KG1 (cell line): ENCODE data around the gene LMBR1.
"Not testable (repeated sequence)": the region's sequence is repeated elsewhere in the genome, so short reads cannot be mapped to it uniquely, and the experiment has no call there.

Experiments
- DNase-seq: peaks from one replicate; lab custom pipeline; 2025; lab: John Stamatoyannopoulos, UW

Gene LMBR1

DNA sequence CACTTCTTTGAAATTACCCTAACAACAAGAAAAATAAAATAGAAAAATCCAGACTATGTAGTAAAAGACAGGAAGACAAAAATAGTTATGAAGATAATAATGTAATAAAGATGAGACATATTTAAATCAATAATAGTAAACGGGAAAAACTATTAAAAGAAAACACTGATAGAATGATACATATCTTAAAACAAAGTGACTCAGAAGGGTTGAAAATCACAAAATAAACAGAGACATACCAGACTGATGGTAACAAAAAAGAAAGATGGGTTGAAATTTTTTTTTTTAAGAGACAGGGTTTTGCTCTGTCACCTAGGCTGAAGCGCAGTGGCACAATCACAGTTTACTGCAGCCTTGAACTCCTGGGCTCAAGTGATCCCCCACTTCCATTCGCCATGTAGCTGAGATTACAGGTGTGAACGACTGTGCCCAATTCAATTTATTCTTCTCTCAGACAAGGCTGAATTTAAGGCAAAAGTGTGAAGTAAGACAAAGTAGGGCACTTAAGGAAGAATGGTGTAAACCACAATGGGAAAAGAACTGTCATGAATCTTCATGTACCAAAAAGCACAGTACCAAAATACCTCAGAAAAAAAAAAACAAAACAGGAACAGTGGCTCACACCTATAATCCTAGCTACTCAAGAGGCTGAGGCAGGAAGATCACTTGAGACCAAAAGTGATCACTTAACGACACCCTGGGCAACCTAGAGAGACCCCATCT lies 47.4 kb downstream of the LMBR1 start:
- no peak for DNase-seq

DNA sequence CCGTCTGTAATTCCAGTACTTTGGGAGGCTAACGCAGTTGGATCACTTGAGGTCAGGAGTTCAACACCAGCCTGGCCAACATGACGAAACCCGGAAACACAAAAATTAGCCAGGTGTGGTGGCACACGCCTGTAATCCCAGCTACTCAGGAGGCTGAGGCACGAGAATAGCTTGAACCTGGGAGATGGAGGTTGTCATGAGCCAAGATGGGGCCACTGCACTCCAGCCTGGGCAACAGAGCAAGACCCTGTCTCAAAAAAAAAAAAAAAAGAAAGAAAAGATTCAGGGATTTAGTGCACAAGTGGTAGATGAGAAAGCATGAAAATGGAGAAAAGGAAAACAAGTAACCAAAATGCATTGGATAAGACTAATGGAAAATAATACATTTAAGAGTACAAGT lies 49.4 kb downstream of the LMBR1 start:
- DNase-seq = not testable (repeated sequence)

DNA sequence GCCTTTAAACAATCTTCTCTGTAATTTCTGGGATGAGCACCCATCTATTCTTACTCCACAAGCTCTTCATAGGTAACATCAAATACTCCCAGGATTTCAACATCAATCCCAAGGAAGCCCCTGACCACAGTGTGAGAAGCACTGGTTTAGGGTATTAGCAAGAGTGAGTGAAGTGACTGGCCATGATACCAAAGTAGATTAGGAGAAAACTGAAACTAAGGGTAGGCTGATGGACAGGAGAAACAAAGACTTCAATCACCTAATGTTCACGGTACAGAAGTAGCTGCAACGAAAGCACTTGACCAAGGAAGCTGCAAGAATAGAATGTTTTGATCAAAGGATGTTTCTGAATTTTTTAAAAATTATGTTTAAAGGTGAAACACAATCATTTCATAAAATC lies 49.8 kb downstream of the LMBR1 start:
- DNase-seq = no peak

DNA sequence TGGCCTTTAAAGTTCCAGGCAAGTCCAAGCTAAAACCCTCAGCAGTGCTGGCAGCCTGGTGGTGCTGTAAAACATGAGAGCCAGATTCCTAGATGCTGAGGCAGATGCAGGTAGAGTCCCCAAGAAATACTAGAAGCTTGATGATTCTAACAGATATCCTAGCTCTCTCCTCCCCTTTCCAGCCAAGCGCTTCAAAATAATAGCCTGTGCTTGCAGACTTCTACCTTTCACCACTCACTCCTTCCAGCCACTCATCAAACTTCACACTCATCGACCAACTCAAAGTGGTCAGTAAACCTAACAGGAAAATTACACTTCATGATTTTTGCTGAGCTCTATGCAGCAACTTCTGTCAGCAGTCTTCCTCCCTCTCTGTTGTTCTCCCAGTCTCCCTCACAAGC lies 50.2 kb downstream of the LMBR1 start:
- no peak for DNase-seq

GRCh38 chr7:156842317-156842716 lies 50.7 kb downstream of the LMBR1 start:
- no peak for DNase-seq

DNA sequence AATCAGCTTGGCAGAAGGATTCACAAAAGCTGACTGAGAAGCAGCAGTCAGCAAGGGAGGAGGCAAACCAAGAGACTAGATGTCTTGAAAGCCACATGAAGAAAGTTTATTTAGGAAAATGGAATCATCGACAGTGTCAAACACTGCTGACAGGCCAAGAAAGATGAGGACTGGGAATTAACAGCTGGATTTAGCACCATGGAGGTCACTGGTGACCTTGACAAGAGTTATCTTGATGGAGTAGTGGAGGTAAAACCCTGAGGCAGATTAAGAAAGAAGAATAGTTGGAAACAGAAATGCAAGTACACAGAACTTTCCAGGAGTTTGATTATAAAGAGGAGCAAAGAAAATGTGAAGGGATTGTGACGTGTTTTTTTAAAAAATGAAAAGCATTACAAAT lies 51.5 kb downstream of the LMBR1 start:
- DNase-seq = no peak

DNA sequence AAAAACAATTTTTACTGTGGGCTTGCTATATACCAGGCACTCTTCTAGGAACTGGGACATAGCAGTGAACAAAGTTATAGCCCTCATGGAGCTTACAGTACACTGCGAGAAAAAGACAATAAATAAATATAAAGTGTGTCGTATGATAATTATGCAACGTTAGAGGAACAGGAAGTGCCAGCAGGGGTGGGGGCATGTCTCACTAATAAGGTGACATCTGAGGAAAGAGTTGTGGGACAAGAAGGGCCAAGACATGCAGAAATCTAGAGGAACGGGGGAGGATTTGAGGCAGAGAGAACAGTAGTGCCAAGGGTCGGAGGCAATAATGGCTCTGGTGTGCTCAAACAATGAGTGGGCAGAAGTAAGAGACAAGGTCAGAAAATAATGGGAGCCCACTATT lies 52.8 kb downstream of the LMBR1 start:
- DNase-seq = no peak

DNA sequence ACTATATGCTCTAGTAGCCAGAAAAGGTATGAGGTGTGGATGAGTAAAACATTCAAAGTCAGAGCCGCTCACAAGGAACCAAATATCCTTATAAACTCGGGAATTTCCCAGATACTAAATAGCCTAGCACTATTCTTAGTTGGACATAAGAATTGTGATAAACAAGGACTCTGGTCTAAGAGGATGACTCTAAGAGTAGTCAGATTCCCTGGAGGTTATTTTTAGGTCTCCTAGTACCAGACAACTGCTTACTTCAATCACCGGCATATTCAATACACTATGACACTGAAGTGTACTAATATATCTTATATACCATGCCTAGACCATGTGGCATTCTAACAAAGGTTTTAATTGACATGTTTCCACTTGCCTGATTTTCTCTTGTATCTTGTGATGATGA lies 56.5 kb downstream of the LMBR1 start:
- no peak for DNase-seq

GRCh38 chr7:156834462-156834861 lies 58.5 kb downstream of the LMBR1 start:
- no peak for DNase-seq

DNA sequence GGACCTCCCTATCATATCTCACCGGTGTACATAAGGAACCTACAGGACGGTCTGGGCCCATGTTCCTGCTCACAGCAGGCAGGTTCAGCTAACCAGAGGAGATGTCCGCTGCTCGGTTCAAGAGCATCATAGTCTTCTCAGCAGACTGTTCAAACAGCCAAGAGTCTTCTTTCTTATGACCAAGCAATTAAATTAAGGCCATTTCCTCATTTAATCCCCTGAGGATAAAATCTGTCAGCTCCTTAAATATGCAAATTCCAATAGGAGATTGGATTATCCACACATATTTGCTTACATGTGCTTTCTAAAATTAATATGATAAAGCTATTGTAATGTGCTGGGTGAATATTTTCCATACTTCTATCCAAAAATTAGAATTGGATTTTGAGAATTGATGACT lies 59.7 kb downstream of the LMBR1 start:
- no peak for DNase-seq

DNA sequence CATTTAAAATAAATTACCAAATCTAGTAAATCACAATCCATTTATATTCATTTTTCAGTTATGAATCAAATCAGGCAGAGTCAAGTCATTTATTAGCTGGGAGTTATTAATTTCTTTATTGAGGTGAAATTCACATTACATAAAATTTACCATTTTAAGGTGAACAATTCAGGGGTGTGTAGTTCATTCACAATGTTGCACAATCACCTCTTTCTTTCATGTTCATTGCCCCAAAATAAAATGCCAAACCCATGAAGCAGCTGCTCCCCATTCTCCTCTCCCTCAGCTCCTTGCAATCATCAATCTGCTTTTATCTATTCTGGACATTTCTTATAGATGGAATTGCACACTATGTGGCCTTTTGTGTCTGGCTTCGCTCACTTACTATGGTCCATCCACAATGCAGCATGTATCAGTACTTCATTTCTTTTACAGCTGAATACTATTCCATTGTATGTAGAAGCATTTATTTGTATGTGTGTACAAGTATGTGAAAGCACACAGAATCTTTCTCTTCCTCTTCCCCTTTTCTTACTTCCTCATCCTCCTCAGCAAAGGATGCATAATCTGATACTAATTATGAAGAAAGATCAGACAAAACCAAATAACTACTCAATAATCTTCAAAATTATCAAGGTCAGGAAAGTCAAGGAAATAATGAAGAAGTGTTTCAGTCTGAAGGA lies 60.6 kb downstream of the LMBR1 start:
- no peak for DNase-seq

DNA sequence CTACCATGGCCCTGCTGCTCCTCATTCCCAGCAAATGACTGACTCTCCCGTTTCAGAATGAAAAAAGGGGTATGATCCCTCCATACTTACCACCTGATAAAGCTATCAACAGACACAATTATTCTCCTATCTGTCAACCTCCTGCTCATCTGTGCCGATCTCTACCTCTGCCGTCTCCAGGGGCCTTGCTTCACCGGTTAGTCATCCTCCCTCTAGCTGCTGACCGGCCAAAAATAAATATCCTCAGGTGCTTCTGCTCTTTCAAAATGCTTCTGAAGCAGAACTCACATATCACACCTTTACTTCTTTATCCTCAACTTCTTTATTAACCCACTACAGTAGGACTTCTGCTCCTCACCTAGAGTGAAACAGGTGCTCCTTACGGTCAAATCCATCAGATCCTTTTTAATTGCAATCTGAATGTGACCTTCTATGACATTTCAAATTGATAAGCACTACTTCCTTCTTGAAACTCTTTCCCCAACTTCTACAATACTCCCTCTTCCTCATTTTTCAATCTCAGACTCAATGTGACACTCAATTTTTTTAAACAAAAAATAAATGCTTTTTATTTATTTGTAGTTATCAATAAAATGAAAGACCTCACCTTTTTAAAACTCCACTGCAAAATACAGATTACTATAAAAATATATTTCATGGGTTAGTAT lies 63.2 kb downstream of the LMBR1 start:
- no peak for DNase-seq

DNA sequence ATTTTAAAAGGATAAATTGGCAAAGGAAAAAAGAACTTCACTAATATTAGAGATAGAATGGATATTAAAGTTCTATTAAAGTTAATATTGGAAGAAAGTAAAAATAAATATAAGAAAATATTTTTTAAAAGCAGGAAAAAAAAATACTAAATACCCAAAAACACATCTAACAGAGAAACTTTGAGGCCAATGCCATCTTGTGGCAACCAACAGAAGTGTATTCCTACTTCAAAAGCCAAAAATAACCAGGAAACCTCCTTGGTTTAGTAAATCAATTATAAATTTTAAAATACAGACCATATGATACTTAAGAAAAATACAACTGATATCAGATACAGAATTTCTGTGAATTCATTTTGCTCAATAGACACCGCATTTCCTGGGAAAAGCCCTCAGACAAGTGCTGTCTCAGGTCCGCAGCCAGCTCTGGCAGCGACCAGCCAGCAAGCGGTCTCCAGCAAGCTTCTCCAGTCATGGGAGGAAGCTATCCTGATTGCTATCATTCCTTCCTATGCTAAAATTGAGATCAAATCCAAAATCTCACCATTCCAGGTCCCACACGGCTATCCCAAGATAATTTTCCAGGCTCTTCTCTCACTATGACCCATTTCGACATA lies 65.3 kb downstream of the LMBR1 start:
- DNase-seq = no peak

DNA sequence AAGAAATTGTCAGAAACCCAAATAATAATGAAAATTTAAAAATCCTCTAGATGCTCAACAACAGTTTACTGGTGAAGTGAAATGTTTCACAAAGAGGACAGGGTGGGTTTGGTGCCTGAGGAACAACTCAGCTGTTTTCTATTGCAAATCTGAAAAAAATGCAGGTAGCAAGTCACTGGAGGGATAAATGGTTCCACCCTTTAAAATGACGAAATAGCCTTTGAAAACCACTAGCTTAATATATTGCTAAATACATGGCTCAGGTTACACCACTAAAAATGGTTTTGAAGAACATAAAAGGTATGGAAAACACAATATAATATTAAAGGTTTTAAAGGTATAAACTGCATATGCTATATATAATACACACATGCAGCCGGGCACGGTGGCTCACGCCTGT lies 69.5 kb downstream of the LMBR1 start:
- DNase-seq = no peak

DNA sequence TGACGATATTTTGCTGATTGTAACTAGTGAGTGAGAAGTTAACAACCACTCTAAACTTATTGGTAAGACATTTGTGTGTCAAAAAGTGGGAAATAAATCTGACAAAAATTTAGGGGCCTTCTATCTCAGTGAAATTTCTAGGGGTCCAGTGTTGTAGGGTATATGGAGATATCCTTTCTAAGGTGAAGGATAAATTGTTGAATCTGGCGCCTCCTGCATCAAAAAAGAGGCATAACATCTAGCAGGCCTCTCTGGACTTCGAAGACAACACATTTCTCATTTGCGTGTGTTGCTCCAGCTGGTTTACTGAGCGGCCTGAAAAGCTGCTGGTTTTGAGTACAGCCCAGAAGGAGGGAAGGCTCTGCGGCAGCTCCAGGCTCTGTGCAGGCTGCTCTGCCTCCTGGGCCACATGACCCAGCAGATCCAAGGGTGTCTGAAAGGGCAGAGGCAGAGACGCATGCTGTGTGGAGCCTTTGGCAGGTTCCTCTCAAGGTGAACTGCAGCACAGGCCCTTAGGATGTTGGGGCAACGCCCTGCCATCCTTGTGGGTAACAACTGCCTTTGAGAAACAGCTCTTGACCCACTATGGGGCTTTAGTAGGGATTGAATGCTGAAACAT lies 72.4 kb downstream of the LMBR1 start:
- no peak for DNase-seq

DNA sequence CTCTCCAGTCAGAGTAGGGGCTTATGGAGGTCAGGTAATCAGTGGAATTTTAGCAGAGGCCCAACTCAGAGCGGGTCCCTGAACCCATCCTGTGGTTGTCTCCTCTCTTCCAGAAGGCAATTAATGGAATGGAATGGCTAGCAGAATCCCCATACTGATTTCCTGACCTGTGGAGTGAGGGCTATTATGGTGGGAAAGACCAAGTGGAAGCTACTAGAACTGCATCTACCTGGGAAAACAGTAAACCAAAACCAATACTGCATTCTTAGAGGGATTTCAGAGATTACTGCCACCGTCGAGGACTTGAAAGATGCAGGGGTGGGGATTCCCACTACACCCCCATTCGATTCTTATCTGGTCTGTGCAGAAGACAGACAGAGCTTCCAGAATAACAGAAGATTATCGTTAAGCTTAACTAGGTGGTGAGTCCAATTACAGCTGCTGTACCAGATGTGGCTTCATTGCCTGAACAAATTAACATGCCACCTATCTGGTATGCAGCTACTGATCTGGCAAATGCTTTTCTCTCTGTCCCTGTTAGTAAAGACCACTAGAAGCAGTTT lies 73.2 kb downstream of the LMBR1 start:
- DNase-seq = no peak

DNA sequence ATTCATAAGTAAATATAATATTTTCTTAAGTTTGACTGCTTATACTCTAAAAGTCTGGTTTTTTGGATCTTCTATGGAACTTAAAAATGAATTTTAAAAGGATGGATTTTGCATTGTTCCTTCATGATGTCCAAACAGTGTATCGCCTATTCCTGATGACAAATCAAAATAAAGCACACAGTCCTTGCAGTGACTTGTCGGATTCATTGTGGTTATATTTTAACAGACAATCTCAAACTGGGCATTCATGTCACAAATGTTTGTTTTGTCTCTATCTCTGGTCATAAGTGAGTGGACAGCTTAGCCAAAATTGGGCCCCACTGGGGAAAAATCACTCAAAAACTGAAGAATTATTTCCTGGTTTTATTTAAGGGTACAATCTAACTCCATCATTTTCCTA lies 74.8 kb downstream of the LMBR1 start:
- no peak for DNase-seq

DNA sequence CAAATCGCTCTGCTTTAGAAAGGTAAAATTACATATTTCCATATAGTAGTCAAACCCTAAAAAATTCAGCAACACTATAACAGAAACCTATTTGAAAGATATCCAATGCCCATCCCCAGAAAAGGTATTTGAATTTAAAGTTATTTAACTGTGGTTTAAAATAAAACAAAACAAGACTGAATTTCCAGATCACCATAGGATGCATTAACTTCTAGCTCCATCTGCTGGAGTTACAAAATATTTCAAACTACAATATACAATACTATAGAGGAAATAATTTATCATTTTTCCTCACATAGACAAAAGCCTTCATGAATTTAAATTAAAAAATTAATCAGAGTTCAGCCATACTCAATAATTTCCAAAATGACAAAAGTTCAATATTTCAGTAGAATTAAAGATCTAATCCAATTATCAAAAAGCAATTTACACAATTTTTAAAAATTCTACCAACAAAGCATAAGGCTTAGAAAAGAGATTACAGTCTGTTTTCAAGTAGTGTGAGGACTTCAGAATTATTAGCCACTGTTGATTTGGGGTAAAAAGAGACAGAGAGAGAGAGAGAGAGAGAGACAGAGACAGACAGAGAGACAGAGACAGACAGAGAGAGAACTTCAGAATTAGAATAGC lies 75.9 kb downstream of the LMBR1 start:
- no peak for DNase-seq

- DNase-seq = no peak
Measured at GRCh38 chr7:156811706-156812105, 81.3 kb downstream of the LMBR1 start.

GRCh38 chr7:156803656-156804055 lies 89.3 kb downstream of the LMBR1 start:
- DNase-seq = not testable (repeated sequence)

GRCh38 chr7:156802214-156802613 lies 90.8 kb downstream of the LMBR1 start:
- DNase-seq = no peak

DNA sequence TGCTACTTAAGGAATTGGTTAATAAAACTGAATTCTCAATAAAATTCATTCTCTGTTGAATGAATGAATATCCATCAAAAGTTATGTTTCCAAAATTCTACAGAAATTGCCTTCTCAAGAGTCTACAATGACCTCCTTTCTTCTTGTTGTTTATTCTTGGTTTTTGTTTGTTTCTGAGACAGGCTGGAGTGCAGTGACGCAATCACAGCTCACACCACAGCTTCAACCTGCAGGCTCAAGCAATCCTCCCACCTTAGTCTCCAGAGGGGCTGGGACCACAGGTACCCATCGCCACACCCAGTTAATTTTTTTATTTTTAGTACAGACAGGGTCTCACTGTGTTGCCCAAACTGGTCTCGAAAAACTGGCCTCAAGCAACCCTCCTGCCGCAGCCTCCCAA lies 97.6 kb downstream of the LMBR1 start:
- DNase-seq = no peak
